SJSA1 (cell line): Measurements from ENCODE around the gene C3orf85. TPM values are rescaled to one million over a fixed set of nuclear protein-coding genes. Genes with fewer than 3 reads are reported as not detected.

ENCODE experiments used
- DNase-seq, 2 experiments: peaks; one replicate each; pipeline ENCODE4 v3.0.0-alpha.2; 2015 to 2020; ENCODE audit warnings: low spot score in 2 of 2, low read depth in 1 of 2
- H3K27ac ChIP-seq: fragments of 250-450 bp; sonication (Bioruptor Pico); 2 replicates; pipeline ENCODE4 v1.5.1; 2020; ENCODE audit warnings: mild to moderate bottlenecking, moderate library complexity
- H3K27me3 ChIP-seq: fragments of 250-450 bp; sonication (Bioruptor Pico); replicated peaks from 2 replicates; pipeline ENCODE4 v1.5.1; 2020; ENCODE audit warnings: mild to moderate bottlenecking, moderate library complexity
- H3K36me3 ChIP-seq: fragments of 250-450 bp; sonication (Bioruptor Pico); 2 replicates; pipeline ENCODE4 v1.5.1; 2020; ENCODE audit warnings: mild to moderate bottlenecking
- H3K4me1 ChIP-seq: fragments of 250-450 bp; sonication (Bioruptor Pico); replicated peaks from 2 replicates; pipeline ENCODE4 v1.6.1; 2021; ENCODE audit warnings: mild to moderate bottlenecking
- H3K4me3 ChIP-seq: fragments of 250-450 bp; sonication (Bioruptor Pico); 2 replicates; pipeline ENCODE4 v1.5.1; 2020; ENCODE audit warnings: mild to moderate bottlenecking
- H3K9me3 ChIP-seq: fragments of 250-450 bp; sonication (Bioruptor Pico); replicated peaks from 2 replicates; pipeline ENCODE4 v1.5.1; 2020; ENCODE audit warnings: mild to moderate bottlenecking
- total RNA-seq: library from RNA; depleted of rRNA; stranded (reverse); fragments of >200 nt; shearing (Covaris generic); gene quantifications from 2 replicates; pipeline ENCODE4 v1.2.3, GENCODE V29; 2014; rRNA removed

C3orf85 gene
- total RNA-seq: not detected in 2 replicates

GRCh38 chr3:109136523-109136922 is at the start of gene C3orf85:
Gene C3orf85, plus strand, starts transcription at chr3:109136719. Its CDS starts 129 bp downstream, at chr3:109136848.
- no peaks in the 10 kb centered on the region for H3K9me3 ChIP-seq
- H3K4me1 ChIP-seq: no peaks in the 10 kb centered on the region
- DNase-seq: no peak
- no peak within 1 kb of the TSS for H3K27ac ChIP-seq
- no peaks in the 10 kb centered on the region for H3K36me3 ChIP-seq
- no peak within 1 kb of the TSS for H3K4me3 ChIP-seq
- no peaks in the 10 kb centered on the region for H3K27me3 ChIP-seq

- Histone ChIP-seq H3K36me3 (no peaks in the 10 kb centered on the region), H3K27ac (no peak overlapping the region), H3K27me3 (no peaks in the 10 kb centered on the region), H3K4me1 (no peaks in the 10 kb centered on the region), H3K4me3 (no peak overlapping the region), H3K9me3 (no peaks in the 10 kb centered on the region)
- no peak for DNase-seq
Measured at GRCh38 chr3:109089265-109089664, 47.3 kb upstream of the C3orf85 start.

- Histone ChIP-seq H3K4me3 (no peak overlapping the region), H3K36me3 (no peaks in the 10 kb centered on the region), H3K27me3 (no peaks in the 10 kb centered on the region), H3K4me1 (no peaks in the 10 kb centered on the region), H3K27ac (no peak overlapping the region), H3K9me3 (no peaks in the 10 kb centered on the region)
- DNase-seq: no peak
Measured at GRCh38 chr3:109091846-109092245, 44.7 kb upstream of the C3orf85 start.

GRCh38 chr3:109093561-109093960 is 43.0 kb upstream of the C3orf85 start:
- Histone ChIP-seq H3K27me3 (no peaks in the 10 kb centered on the region), H3K4me3 (no peak overlapping the region)

GRCh38 chr3:109095166-109095565 is 41.4 kb upstream of the C3orf85 start:
- H3K4me3 ChIP-seq: no peak overlapping the region
- no peaks in the 10 kb centered on the region for H3K4me1 ChIP-seq
- DNase-seq: no peak
- H3K27ac ChIP-seq: no peak overlapping the region
- H3K9me3 ChIP-seq: no peaks in the 10 kb centered on the region
- no peaks in the 10 kb centered on the region for H3K27me3 ChIP-seq
- H3K36me3 ChIP-seq: no peaks in the 10 kb centered on the region

More at GRCh38 chr3:109093561-109093960, 43.0 kb upstream of the C3orf85 start:
- H3K36me3 ChIP-seq: no peaks in the 10 kb centered on the region
- DNase-seq: no peak
- no peaks in the 10 kb centered on the region for H3K4me1 ChIP-seq
- no peak overlapping the region for H3K27ac ChIP-seq
- no peaks in the 10 kb centered on the region for H3K9me3 ChIP-seq

- DNase-seq: no peak
- H3K27me3 ChIP-seq: no peaks in the 10 kb centered on the region
Measured at GRCh38 chr3:109098079-109098644, 38.4 kb upstream of the C3orf85 start.

GRCh38 chr3:109109574-109109973 is 26.9 kb upstream of the C3orf85 start:
- no peak for DNase-seq
- H3K27me3 ChIP-seq: no peaks in the 10 kb centered on the region
- no peaks in the 10 kb centered on the region for H3K36me3 ChIP-seq
- H3K27ac ChIP-seq: no peak overlapping the region
- no peaks in the 10 kb centered on the region for H3K4me1 ChIP-seq
- H3K9me3 ChIP-seq: no peaks in the 10 kb centered on the region
- no peak overlapping the region for H3K4me3 ChIP-seq

More at GRCh38 chr3:109098079-109098644, 38.4 kb upstream of the C3orf85 start:
- no peaks in the 10 kb centered on the region for H3K36me3 ChIP-seq
- H3K4me3 ChIP-seq: no peak overlapping the region
- no peaks in the 10 kb centered on the region for H3K4me1 ChIP-seq
- H3K27ac ChIP-seq: no peak overlapping the region
- H3K9me3 ChIP-seq: no peaks in the 10 kb centered on the region

GRCh38 chr3:109112946-109113760 is 23.4 kb upstream of the C3orf85 start:
- Histone ChIP-seq H3K27ac (no peak overlapping the region), H3K4me1 (no peaks in the 10 kb centered on the region), H3K27me3 (no peaks in the 10 kb centered on the region), H3K9me3 (no peaks in the 10 kb centered on the region), H3K4me3 (no peak overlapping the region), H3K36me3 (no peaks in the 10 kb centered on the region)
- no peak for DNase-seq

GRCh38 chr3:109114746-109115145 is 21.8 kb upstream of the C3orf85 start:
- no peak for DNase-seq
- Histone ChIP-seq H3K36me3 (no peaks in the 10 kb centered on the region), H3K4me1 (no peaks in the 10 kb centered on the region), H3K4me3 (no peak overlapping the region), H3K27me3 (no peaks in the 10 kb centered on the region), H3K9me3 (no peaks in the 10 kb centered on the region), H3K27ac (no peak overlapping the region)

GRCh38 chr3:109115451-109115850 is 21.1 kb upstream of the C3orf85 start:
- DNase-seq: no peak

GRCh38 chr3:109116031-109116430 is 20.5 kb upstream of the C3orf85 start:
- Histone ChIP-seq H3K27me3 (no peaks in the 10 kb centered on the region), H3K9me3 (no peaks in the 10 kb centered on the region), H3K27ac (no peak overlapping the region), H3K4me3 (no peak overlapping the region), H3K36me3 (no peaks in the 10 kb centered on the region), H3K4me1 (no peaks in the 10 kb centered on the region)
- DNase-seq: no peak

More at GRCh38 chr3:109115451-109115850, 21.1 kb upstream of the C3orf85 start:
- Histone ChIP-seq H3K36me3 (no peaks in the 10 kb centered on the region), H3K4me3 (no peak overlapping the region), H3K27ac (no peak overlapping the region), H3K27me3 (no peaks in the 10 kb centered on the region), H3K4me1 (no peaks in the 10 kb centered on the region), H3K9me3 (no peaks in the 10 kb centered on the region)

- no peak within 1 kb of the TSS for H3K27ac ChIP-seq
- no peaks in the 10 kb centered on the region for H3K9me3 ChIP-seq
- H3K4me1 ChIP-seq: no peaks in the 10 kb centered on the region
- no peaks in the 10 kb centered on the region for H3K27me3 ChIP-seq
- no peaks in the 10 kb centered on the region for H3K36me3 ChIP-seq
- DNase-seq: no peak
- no peak within 1 kb of the TSS for H3K4me3 ChIP-seq
Measured at GRCh38 chr3:109117939-109118338, 18.6 kb upstream of the C3orf85 start, which contains the start of gene MORC1. Gene MORC1, minus strand, starts transcription at chr3:109118134. Its CDS starts 75 bp downstream, at chr3:109118059.

- Histone ChIP-seq H3K36me3 (no peaks in the 10 kb centered on the region), H3K4me3 (no peak overlapping the region), H3K9me3 (no peaks in the 10 kb centered on the region), H3K27ac (no peak overlapping the region), H3K4me1 (no peaks in the 10 kb centered on the region), H3K27me3 (no peaks in the 10 kb centered on the region)
- DNase-seq: no peak
Measured at GRCh38 chr3:109118584-109118983, 17.9 kb upstream of the C3orf85 start.

- Histone ChIP-seq H3K9me3 (no peaks in the 10 kb centered on the region), H3K27me3 (no peaks in the 10 kb centered on the region), H3K27ac (no peak overlapping the region), H3K4me3 (no peak overlapping the region), H3K36me3 (no peaks in the 10 kb centered on the region), H3K4me1 (no peaks in the 10 kb centered on the region)
- no peak for DNase-seq
Measured at GRCh38 chr3:109122690-109123089, 13.8 kb upstream of the C3orf85 start.
